HEK293 (cell line): ENCODE measurements around the gene TNS3.

Experiments used
- CTCF ChIA-PET: fragments of 350-600 bp; formaldehyde crosslinking; extraction: SDS; loops from one replicate; lab custom pipeline; 2021; ENCODE audit warnings: antibody characterized with exemption; lab: Yijun Ruan, JAX
- POLR2A ChIA-PET: fragments of 300-600 bp; formaldehyde crosslinking; extraction: SDS; loops from one replicate; lab custom pipeline; 2020; ENCODE audit warnings: antibody characterized with exemption, inconsistent platforms; lab: Yijun Ruan, JAX
- H3K27ac ChIP-seq: fragments of 200-500 bp; sonication (Bioruptor generic); 2 replicates; pipeline ENCODE4 v1.5.1; 2014; ENCODE audit warnings: low read depth, low read length, control low read depth, inconsistent platforms; ENCODE audit errors: extremely low read depth
- H3K36me3 ChIP-seq, 2 experiments: fragments of 200-500 bp in 1 of 2; sonication (Bioruptor generic) in 1 of 2; 1 replicate in 1 of 2; 2 replicates in 1 of 2; pipeline ENCODE4 v1.5.1; 2014 to 2017; ENCODE audit warnings: inconsistent platforms in 2 of 2, low read length in 2 of 2; ENCODE audit not compliant: control insufficient read depth in 2 of 2, insufficient read depth in 1 of 2
- H3K4me1 ChIP-seq: fragments of 200-500 bp; sonication (Bioruptor generic); 2 replicates; pipeline ENCODE4 v1.5.1; 2014; ENCODE audit warnings: mild to moderate bottlenecking, low read length, inconsistent platforms; ENCODE audit not compliant: control insufficient read depth, insufficient read depth
- H3K4me3 ChIP-seq: 2 replicates; pipeline ENCODE4 v1.5.1; 2011; ENCODE audit warnings: low read depth, mild to moderate bottlenecking, control low read depth, low read length, moderate library complexity
- H3K9me3 ChIP-seq: fragments of 200-500 bp; sonication (Bioruptor generic); 2 replicates; pipeline ENCODE4 v1.5.1; 2014; ENCODE audit warnings: low read depth, low read length, inconsistent platforms; ENCODE audit not compliant: control insufficient read depth, insufficient read depth
- BCL11B ChIP-seq: fragments of 450-650 bp; formaldehyde crosslinking; IDR thresholded peaks from 2 replicates; pipeline ENCODE4 v1.5.1; 2016; ENCODE audit warnings: low read depth, missing biosample characterization, missing genetic modification characterization
- OSR2 ChIP-seq: fragments of 450-650 bp; formaldehyde crosslinking; IDR thresholded peaks from 2 replicates; pipeline ENCODE4 v1.5.1; 2016; ENCODE audit warnings: missing biosample characterization, missing genetic modification characterization
- PATZ1 ChIP-seq: fragments of 450-650 bp; formaldehyde crosslinking; IDR thresholded peaks from 2 replicates; pipeline ENCODE4 v1.5.1; 2016; ENCODE audit warnings: missing biosample characterization, missing genetic modification characterization
- PRDM10 ChIP-seq: fragments of 450-650 bp; formaldehyde crosslinking; IDR thresholded peaks from 2 replicates; pipeline ENCODE4 v1.5.1; 2016; ENCODE audit warnings: missing biosample characterization, missing genetic modification characterization
- RBAK ChIP-seq: fragments of 450-650 bp; formaldehyde crosslinking; IDR thresholded peaks from 2 replicates; pipeline ENCODE4 v1.5.1; 2016; ENCODE audit warnings: missing biosample characterization, missing genetic modification characterization
- SALL2 ChIP-seq: fragments of 450-650 bp; formaldehyde crosslinking; IDR thresholded peaks from 2 replicates; pipeline ENCODE4 v1.5.0; 2017; ENCODE audit warnings: missing biosample characterization, mild to moderate bottlenecking, missing genetic modification characterization, borderline replicate concordance
- SP3 ChIP-seq: fragments of 450-650 bp; formaldehyde crosslinking; IDR thresholded peaks from 2 replicates; pipeline ENCODE4 v1.5.1; 2016; ENCODE audit warnings: missing biosample characterization, missing genetic modification characterization
- ZBTB11 ChIP-seq: fragments of 450-650 bp; formaldehyde crosslinking; conservative IDR thresholded peaks from 2 replicates; pipeline ENCODE4 v1.5.1; 2016; ENCODE audit warnings: low read depth, missing biosample characterization, missing genetic modification characterization
- ZNF133 ChIP-seq: fragments of 450-650 bp; formaldehyde crosslinking; IDR thresholded peaks from 2 replicates; pipeline ENCODE4 v1.5.1; 2016; ENCODE audit warnings: missing biosample characterization, missing genetic modification characterization
- ZNF155 ChIP-seq: fragments of 450-650 bp; formaldehyde crosslinking; IDR thresholded peaks from 2 replicates; pipeline ENCODE4 v1.5.1; 2016; ENCODE audit warnings: missing biosample characterization, missing genetic modification characterization
- ZNF174 ChIP-seq: fragments of 450-650 bp; formaldehyde crosslinking; IDR thresholded peaks from 2 replicates; pipeline ENCODE4 v1.5.0; 2017; ENCODE audit warnings: missing biosample characterization, mild to moderate bottlenecking, missing genetic modification characterization
- ZNF24 ChIP-seq: fragments of 450-650 bp; formaldehyde crosslinking; IDR thresholded peaks from 2 replicates; pipeline ENCODE4 v1.5.1; 2016; ENCODE audit warnings: missing biosample characterization, missing genetic modification characterization
- ZNF571 ChIP-seq: fragments of 450-650 bp; formaldehyde crosslinking; IDR thresholded peaks from 2 replicates; pipeline ENCODE4 v1.5.0; 2017; ENCODE audit warnings: missing biosample characterization, missing genetic modification characterization
- ZNF596 ChIP-seq: fragments of 450-650 bp; IDR thresholded peaks from 2 replicates; pipeline ENCODE4 v1.5.0; 2018; ENCODE audit warnings: missing biosample characterization, mild to moderate bottlenecking, missing genetic modification characterization, moderate library complexity
- ZNF776 ChIP-seq: fragments of 450-650 bp; formaldehyde crosslinking; IDR thresholded peaks from 2 replicates; pipeline ENCODE4 v1.5.0; 2017; ENCODE audit warnings: missing biosample characterization, missing genetic modification characterization, borderline replicate concordance
- TF ChIP-seq, protein P1 (sequence below): IDR thresholded peaks from 2 replicates; pipeline ENCODE4 v1.6.1; 2011; ENCODE audit warnings: mild to moderate bottlenecking, low read depth, low read length, borderline replicate concordance
- TF ChIP-seq, protein P2 (sequence below): fragments of 450-650 bp; IDR thresholded peaks from 2 replicates; pipeline ENCODE4 v1.5.1; 2018; ENCODE audit warnings: missing biosample characterization, mild to moderate bottlenecking, missing genetic modification characterization

Gene TNS3

DNA sequence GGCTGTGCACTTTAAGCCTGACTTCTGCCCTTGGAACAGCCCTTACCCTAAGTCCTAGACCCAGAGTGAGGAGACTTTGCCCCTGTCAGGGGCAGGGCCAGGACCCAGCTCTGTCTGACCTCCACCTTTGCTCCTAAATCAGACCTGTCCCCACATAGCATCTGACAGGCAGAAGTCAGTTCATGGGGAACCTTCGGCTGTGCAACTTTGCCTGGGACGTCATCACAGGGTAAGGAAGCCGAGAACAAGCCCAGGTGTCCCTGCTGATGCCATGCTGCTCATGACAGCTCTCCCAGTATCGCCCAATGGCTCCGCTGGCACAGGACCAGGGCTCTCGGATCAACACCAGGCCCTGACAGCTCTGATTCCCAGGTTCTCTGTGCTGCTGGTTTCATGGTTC lies 55.4 kb downstream of the TNS3 start:
- ChIA-PET POLR2A (no interaction called here), CTCF (interaction anchor here (0.7 kb wide), 1 partner anchor 49 kb away, joined by 3 read pairs; no protein-coding TSS in a partner anchor)
- Histone ChIP-seq H3K27ac (no peak overlapping the region), H3K36me3 (no peaks in the 10 kb centered on the region), H3K9me3 (no peaks in the 10 kb centered on the region), H3K4me3 (no peak overlapping the region), H3K4me1 (no peaks in the 10 kb centered on the region)
- TF ChIP-seq, protein P1, sequence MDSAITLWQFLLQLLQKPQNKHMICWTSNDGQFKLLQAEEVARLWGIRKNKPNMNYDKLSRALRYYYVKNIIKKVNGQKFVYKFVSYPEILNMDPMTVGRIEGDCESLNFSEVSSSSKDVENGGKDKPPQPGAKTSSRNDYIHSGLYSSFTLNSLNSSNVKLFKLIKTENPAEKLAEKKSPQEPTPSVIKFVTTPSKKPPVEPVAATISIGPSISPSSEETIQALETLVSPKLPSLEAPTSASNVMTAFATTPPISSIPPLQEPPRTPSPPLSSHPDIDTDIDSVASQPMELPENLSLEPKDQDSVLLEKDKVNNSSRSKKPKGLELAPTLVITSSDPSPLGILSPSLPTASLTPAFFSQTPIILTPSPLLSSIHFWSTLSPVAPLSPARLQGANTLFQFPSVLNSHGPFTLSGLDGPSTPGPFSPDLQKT = no peak
- TF ChIP-seq PATZ1 (tag by site-specific recombination) = no peak
- TF ChIP-seq SP3 = no peak
- TF ChIP-seq, protein P2, sequence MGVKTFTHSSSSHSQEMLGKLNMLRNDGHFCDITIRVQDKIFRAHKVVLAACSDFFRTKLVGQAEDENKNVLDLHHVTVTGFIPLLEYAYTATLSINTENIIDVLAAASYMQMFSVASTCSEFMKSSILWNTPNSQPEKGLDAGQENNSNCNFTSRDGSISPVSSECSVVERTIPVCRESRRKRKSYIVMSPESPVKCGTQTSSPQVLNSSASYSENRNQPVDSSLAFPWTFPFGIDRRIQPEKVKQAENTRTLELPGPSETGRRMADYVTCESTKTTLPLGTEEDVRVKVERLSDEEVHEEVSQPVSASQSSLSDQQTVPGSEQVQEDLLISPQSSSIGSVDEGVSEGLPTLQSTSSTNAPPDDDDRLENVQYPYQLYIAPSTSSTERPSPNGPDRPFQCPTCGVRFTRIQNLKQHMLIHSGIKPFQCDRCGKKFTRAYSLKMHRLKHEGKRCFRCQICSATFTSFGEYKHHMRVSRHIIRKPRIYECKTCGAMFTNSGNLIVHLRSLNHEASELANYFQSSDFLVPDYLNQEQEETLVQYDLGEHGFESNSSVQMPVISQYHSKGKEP (tag by site-specific recombination) = no peak
- no peak for TF ChIP-seq ZNF776
- TF ChIP-seq ZNF155 (tag by site-specific recombination) = no peak
- no peak for TF ChIP-seq ZNF174 (tag by site-specific recombination)
- TF ChIP-seq PRDM10 (tag by site-specific recombination) = no peak
- no peak for TF ChIP-seq ZNF596
- no peak for TF ChIP-seq BCL11B (tag by site-specific recombination)
- TF ChIP-seq SALL2 (tag by site-specific recombination) = no peak
- TF ChIP-seq ZNF133 = no peak

DNA sequence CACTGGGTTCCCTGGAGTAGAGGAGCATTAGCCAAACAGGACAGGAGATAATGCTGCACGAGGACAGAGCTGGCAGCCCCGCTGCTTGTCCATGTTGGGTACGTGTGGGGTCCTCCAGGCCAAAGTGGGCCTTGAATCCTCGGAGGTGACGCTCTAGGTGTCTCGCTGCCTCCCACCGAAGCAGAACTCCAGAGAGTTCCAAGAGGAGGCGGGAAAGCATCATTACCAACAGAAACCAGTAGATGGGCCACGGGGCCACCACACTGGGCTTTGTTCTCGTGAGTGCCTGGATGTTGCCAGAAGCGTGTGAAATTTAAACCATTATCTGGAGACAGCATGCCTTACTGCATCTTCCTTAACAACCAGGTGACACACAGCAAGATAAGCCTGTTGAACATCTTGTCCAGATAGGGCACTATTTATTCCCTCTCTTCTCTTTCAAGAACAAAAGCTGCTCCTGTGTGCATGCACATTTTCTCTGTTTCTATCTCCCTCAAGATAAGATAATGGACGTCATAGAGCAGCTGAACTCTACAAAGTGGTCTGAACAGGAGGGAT lies 56.8 kb downstream of the TNS3 start:
- ChIA-PET POLR2A (interaction anchor here (0.7 kb wide), 1 partner anchor 221 kb away, joined by 3 read pairs; no protein-coding TSS in a partner anchor), CTCF (no interaction called here)
- TF ChIP-seq ZNF24 (no peak), ZBTB11 (tag by site-specific recombination) (no peak), RBAK (tag by site-specific recombination) (no peak), ZNF571 (tag by site-specific recombination) (no peak), OSR2 (tag by site-specific recombination) (no peak)

More for the DNA sequence above, 56.8 kb downstream of the TNS3 start:
- Histone ChIP-seq H3K27ac (no peak overlapping the region), H3K4me3 (no peak overlapping the region), H3K4me1 (no peaks in the 10 kb centered on the region), H3K9me3 (no peaks in the 10 kb centered on the region), H3K36me3 (no peaks in the 10 kb centered on the region)
